HuH-7 (cell line): ENCODE data around the gene CLDN6.
A peak's percentile ranks its signal among the peaks of the same experiment; 100 is the strongest.

Source experiments
- DNase-seq: peaks from one replicate; pipeline ENCODE4 v3.0.0; 2011; ENCODE audit warnings: low spot score

CLDN6 gene

DNA sequence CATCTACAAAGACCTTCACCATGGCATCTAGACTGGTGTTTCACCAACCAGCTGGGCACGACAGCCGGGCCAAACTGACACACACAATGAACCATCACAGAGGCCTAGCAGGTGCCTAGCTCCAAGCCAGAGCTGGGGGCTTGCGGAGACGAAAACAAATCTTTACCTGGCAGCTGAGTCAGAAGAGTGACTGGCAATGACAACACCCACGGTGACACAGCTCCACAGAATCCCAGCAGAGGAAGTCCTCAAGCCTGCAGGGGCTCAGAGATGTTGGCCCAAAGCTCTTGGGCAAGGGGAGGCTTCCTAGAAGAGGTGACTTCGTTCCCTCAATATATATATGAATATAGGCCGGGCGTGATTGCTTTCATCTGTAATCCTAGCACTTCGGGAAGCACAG, 33.5 kb upstream of the CLDN6 start:
- DNase-seq: no peak

DNA sequence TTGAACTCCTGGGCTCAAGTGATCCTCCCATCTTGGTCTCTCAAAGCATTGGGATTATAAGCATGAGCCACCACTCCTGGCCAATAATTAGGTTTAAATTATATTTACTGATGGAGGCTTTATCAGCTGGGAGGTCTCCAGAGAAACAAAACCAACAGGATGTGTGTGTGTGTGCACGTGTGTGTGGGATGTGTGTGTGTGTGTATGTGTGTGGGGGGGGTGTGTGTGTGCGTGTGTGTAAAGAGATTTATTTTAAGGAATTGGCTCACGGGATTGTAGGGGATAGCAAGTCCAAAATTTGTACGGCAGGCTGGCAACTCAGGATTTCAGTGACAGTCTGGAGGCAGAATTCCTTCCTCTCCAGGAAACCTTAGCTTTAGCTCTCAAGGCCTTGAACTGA, 33.0 kb upstream of the CLDN6 start:
- DNase-seq: no peak

DNA sequence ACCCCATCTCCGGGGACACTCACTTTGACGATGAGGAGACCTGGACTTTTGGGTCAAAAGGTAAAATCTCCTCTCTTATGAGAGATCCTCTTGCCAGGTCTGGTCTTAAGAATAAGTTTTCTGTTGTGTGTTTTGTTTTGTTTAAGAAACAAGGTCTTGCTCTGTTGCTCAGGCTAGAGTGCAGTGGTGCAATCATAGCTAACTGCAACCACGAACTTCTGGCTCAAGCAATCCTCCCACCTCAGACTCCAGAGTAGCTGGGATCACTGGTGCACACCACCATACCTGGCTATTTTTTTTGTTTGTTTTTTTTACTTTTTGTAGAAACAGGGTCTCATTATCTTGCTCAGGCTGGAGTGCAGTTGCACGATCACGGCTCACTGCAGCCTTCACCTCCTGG, 32.5 kb upstream of the CLDN6 start:
- no peak for DNase-seq

DNA sequence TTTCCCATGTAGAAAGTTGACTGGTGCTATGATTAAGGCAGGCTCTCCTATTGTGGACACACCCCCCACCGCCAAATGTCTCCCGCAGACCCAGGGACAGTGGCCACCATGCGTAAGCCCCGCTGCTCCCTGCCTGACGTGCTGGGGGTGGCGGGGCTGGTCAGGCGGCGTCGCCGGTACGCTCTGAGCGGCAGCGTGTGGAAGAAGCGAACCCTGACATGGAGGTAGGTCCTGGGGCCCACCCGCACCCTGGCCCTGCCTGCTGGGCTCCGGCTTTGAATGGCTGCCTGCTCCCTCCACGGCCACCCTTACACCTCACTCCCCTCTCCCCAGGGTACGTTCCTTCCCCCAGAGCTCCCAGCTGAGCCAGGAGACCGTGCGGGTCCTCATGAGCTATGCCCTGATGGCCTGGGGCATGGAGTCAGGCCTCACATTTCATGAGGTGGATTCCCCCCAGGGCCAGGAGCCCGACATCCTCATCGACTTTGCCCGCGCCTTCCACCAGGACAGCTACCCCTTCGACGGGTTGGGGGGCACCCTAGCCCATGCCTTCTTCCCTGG, 32.0 kb upstream of the CLDN6 start:
- DNase-seq: no peak

DNA sequence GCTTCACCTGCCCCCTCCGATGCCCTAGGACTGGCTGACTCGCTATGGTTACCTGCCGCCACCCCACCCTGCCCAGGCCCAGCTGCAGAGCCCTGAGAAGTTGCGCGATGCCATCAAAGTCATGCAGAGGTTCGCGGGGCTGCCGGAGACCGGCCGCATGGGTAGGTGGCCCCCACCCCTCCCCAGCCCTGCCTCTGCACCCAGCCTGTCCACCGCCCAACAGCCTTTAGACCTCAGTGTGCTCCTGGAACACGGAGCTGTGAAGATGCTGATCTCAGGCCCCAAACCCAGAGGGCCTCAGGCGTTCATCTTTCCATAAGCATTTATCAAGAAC, 29.4 kb upstream of the CLDN6 start:
- DNase-seq: no peak

DNA sequence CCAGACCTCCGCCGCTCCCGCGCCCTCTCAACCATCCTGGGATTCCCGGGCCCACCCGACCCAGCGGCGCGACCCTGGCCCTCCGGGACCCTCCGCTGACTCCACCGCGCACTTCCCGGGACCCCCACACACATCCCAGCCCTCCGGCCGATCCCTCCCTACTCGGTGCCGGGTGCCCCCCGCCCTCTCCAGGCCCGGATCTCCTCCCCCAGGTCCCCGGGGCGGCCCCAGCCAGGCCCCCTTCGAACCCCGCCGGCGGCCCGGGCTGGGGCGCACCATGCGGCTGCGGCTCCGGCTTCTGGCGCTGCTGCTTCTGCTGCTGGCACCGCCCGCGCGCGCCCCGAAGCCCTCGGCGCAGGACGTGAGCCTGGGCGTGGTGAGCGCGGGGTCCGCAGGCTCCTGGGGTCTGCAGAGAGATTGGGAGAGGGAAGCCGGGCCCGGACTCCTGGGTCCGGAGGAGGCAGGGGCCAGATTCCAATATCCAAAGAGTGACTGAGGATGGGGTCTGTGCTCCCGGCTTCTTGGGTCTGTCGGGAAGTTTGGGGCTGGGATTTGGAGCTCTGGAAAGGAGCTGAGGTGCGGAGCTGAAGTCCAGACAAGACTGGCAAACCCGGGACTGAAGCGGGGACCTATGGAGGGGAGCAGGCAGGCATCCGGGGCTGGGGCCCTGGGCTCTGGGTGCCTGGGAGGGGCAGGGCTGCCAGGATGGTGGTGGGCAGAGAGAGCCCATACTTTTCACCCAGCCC, 28.8 kb upstream of the CLDN6 start:
- DNase-seq: no peak

DNA sequence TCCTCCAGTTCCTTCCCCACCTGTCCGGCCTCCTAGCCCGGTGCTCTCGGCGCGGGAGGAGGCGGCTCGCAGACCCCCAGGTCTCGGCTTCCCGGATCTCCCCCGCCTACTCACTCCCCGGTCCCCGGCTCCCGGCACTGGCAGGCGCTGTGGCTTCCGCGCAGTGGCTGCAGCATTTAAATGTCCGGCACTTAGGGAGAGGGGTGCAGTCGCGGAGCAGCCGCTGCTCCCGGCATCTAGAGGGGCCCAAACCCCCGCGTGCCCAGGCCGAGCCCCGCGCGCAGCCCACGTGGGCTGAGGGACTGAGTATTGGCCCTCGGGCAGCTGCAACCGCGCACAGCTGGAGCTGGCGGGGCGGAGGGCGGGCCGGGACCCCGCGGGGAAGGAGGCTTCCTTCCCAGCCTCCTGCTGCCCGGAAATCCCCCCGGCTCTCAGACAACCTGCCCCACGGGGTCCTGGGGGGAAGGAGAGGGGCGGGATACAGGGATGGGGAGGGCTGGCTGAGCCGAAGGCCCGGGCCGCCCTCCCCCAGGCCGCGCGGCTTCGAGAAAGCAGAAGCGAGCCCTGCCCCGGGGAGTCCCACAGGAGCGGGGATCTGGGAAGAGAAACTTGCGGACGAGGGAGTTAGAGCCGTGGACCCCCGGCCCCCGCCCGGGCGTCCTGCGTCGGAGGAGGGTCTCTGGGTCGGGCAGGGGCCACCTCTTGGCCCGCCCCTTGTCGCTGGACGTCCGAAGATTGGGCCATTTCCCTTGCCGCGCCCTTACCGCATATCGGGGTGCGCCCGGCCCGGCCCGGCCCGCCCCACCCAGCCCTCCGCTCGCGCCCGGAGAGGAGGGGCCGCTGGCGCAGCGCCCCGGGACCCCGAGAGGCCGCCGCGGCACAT, 28.0 kb upstream of the CLDN6 start, which contains the start of gene MMP25:
TSS of gene MMP25 (plus strand) at position 804 of the 883 bp plus-strand sequence. CDS start 357 bp downstream, outside the sequence.
- DNase-seq: peak; percentile 67

DNA sequence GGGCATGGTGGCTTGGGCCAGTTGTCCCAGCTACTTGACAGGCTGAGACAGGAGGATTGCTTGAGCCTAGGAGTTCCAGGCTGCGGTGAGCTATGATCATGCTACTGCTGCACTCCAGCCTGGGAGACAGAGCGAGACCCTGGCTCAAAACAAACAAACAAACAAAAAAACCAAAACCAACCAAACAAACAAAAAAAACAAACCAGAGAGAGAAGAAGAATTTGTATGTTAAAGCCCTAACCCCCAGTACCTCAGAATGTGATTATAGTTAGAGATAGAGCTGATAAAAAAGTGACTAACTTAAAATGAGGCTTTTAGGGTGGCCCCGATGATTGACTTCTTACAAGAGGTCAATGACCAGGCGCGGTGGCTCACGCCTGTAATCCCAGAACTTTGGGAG, 26.7 kb upstream of the CLDN6 start:
- DNase-seq: no peak

DNA sequence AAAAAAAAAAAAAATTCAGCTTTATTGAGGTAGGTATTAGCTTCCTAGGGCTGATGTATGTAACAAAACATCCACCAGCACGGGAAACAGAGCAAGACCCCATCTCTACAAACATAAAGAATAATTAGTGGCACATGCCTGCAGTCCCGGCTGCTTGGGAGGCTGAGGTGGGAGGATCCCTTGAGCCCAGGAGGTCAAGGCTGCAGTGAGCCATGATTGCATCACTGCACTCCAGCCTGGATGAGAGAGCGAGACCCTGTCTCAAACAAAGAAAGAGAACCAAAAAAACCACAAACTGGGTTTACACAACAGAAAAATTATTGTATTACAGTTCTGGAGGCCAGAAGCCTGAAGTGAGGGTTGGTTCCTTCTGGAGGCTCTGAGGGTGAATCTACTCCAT, 24.4 kb upstream of the CLDN6 start:
- DNase-seq: no peak

DNA sequence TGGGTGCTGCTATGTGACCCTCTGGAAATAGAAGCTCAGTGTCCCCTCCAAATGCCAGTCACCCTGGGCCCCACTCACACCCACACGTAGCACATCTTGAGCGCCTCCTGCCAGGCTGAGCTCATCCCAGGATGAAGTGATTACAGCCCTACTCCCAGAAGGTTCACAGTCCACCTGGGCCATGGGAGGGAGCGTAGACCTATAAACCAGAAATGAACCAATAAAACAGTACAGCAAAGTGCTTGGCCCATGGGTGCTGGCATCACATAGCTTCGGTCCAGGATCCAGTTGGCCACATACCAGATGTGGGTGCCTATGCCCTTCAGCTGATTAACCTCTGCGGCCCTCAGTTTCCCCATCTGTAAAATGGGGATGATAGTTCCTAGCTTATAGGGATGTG, 20.9 kb upstream of the CLDN6 start:
- DNase-seq: no peak

DNA sequence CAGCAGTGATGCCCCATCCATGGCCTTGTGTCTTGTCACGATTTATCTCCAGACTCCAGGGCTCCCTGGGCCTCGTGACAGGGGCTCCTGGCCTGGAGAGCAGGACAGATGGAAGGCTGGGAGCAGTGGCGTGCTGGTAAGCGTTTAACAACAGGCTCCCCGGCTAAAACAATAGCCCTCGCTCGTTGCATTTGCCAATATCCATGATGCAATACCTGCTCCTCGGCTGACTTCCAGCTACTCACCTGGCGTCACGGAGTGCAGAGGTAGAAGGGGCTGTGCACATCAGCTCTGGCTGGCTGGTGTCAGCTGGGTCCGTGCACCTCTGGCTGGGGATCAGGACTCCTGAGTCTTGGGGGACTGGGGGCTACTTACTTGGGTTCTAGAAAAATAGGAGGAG, 20.3 kb upstream of the CLDN6 start:
- DNase-seq: peak; percentile 57

DNA sequence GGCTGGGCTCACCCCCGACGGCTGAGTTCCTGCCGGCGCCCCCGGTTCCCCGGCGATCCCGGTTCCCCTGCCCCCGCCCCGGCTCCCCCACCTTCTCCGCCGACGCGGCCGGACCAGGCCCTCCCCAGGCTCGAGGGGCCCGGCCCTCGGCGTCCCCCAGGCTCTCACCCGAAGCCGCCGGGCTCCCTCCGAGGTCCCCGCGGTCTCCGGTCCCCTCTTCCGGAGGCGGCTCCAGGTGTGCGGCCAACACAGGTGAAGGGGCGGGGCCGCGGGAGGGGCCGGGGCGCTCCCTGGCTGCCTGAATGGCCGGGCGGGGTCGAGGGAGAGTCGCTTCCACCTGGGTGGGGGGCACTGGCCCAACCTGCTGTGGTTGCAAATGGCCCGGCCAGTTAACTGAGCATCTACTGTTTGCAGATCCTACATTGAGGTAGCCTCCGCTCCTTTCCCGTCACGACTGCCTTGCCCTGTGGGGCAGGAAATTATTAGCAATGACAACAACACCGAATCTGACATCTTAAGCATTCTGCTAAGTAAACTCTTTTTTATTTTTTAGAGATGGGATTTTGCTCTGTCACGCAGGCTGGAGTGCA, 18.8 kb upstream of the CLDN6 start, which contains the start of gene BICDL2:
TSS of gene BICDL2 (minus strand) at position 219 of the 590 bp plus-strand sequence. CDS start 1,448 bp downstream, outside the sequence.
- DNase-seq: no peak

DNA sequence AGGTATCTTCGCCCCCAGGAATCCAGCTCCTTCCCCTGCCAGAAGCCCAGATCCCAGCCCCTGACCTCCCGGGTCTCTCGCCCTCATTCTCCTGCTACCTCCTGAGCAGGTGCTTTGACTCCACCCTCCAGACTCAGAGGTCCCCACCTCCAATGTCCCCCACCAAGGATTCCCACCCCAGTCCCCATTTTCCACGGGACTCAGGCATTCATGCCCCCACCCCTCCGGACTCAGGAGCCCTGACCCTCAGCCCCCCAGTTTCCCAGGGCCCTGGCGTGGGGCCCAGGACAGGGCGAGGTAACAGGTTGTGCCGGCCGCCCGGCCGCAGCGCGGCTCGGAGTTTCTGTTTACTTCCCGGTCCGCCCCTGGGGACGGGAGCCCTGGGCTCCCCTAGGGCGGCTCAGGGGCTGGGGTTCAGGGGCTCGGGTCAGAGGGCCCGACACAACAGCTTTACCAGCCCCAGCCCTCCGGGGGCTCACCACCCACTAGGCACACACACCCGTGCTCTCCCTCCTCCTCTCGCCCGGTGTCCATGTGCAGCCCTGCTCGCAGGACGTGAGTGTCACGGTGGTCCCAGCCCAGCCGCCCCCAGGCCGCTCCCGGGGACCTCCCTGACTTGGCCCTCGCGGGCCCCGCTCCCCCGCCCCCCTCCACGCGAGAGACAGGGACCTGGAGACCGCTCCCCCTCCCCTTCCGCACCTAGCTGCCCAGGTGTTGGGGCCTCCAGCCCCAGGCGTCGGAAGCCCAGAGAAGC, 18.2 kb upstream of the CLDN6 start:
- DNase-seq: no peak

DNA sequence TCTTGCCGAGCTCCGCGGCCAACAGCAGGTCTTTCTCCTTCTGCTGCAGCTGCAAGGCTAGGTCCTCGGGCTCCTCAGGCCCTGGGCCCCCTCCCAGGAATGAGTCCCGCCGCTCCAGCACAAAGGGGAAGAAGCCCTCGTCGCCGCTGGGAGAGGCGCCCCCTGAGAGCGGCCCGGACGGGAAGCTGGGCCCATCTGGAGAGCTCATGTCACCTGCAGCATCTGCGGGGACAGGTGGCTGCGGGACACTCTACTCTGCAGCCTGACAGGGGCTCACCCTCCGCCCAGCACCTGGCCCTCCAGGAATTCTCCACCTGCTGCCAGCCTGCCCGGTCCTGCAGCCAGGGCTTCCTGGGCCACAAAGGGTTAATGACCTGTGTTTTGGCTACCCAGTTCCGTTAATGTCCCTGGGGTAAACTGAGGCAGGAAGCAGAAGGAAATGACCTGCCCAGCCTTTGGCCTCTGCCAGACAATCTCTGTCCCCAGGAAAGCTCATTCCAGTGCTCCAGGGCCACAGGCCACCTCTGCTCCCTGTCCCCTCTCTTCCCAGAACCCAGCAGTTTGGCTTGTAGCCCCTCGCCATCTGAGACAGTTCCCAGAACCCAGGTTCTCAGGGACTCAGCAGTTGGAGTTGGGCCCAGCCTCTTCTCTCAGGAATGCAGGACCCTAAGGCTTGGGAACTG, 17.4 kb upstream of the CLDN6 start:
- no peak for DNase-seq

DNA sequence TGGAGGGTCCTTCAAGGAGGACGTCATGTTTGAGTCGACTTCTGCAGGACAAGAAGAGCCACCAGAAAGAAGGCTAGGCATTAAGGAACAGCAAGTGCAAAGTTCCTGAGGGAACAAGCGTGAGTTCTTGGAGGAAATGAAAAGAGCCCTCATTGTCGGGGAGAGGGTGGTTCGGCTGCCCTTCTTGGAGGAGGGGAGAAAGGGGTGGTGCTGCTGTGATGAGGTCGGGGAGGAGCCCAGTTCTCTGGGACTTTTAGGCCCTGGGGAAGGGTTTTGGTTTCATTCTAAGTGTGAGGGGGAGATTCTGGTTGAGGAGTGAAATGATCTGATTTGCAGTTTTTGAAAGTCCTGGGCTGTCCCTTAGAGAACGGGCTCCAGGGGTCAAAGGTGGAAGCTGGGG, 14.6 kb upstream of the CLDN6 start:
- no peak for DNase-seq

DNA sequence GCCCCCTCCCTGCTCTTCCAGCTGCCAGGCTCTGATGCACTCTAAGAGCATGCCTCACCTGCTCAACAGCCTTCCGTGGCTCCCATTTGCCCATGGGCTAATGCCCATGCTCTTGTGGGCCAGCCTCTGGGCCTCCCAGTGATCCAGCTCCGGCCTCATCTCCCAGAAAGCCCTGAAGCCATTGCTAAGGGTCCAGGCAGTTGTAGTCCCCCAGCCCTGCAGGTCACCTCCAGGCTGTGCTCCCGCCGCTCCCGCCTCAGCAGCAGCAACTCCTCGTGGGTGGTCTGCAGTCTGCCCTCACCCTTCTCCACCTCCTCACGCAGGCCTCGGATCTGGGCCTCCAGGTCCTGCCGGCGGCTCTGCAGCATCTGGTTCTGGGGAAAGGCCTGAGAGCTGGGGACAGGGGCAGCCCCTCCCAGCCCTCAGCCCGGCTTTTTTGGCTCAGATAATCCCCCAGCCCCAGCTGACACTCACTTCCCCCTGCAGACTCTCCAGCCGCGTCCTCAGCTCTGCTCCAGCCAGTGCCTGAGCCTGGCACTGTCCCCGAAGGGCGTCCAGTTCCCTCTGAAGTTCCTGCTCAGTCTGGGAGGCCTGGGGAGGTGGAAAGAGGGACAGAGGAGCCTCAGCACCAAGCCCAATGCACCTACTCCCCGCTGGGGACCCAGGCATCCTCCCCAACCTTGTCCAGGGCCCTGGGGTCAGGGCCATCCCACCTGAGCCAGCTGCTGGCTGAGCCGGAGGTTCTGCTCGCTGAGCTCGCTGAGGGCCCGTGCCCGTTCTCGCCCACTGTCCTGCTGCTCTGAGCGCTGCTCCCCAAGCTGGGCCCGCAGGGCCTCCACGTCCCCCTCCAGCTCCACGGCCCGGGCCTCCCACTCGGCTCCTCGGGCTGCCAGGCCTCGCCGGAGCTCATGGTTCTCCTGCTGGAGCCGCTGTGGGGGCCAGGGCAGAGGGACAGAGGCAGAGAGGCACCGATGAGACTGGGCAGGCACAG, 12.5 kb upstream of the CLDN6 start:
- DNase-seq: no peak

DNA sequence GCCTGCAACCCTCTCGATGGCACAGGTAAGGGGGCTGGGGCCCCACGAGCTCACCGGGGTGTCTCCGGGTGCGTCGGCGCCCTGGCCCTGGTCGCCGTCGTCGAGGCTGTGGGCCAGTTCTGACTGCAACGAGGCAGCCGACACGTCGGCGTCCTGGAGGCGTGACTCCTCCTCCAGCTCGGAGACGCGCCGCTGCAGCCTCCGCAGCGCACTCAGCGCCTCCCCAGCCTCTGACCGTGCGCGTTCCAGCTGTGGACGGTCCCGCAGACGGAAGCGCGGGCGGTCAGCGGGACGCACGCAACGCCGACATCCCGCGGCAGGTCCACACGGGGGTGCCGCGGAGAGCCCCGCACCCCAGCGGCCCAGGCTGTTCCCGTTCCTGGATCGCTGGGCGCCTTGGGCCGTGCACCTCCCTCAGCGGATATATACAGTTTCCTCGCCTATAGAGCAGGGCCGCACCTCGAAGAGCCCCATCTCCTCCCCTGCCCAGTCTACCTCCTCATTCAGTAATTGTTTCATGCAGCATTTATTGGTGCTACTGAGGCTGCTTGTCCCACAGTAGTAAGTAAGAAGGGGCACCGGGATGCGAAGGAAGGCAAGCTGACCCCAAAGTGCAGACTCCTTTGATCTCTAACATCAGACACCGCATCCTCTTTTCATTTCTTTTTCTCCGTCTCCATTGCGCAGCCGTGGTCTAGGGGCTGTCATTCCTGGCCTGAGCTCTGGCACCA, 11.7 kb upstream of the CLDN6 start:
- no peak for DNase-seq

DNA sequence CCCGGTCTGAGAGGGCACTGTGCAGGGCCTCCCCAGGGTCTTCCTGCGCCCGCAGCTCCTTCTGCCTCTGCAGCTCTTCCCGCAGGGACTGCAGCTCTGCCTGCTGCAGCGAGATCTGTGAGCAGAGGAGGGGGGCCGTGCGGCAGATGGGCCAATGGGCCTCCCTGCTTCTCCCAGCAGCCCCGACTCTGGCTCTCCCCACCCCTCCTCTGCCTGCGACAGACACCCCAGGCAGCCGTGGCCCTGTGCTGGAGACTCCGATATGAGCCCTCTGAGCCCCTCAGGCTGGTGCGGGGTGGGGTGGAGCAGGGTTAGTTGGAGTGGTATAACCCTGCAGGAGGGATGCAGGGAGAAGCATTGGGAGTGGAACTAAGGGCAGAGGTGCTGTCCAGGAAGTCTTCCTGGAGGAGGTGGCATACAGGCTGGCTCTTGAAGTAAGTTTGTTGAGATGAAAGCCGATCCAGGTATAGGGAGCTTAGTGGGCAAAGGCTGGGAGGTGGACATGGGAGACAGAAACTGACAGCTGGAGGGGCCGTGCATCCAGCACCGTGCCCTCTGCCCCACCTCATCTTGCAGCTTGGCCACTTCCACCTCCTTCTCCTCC, 10.8 kb upstream of the CLDN6 start:
- no peak for DNase-seq
